ENCODE results near the gene ABCC6.
"Not testable (repeated sequence)": the region's sequence is repeated elsewhere in the genome, so short reads cannot be mapped to it uniquely, and the experiment has no call there.

Gene ABCC6

DNA sequence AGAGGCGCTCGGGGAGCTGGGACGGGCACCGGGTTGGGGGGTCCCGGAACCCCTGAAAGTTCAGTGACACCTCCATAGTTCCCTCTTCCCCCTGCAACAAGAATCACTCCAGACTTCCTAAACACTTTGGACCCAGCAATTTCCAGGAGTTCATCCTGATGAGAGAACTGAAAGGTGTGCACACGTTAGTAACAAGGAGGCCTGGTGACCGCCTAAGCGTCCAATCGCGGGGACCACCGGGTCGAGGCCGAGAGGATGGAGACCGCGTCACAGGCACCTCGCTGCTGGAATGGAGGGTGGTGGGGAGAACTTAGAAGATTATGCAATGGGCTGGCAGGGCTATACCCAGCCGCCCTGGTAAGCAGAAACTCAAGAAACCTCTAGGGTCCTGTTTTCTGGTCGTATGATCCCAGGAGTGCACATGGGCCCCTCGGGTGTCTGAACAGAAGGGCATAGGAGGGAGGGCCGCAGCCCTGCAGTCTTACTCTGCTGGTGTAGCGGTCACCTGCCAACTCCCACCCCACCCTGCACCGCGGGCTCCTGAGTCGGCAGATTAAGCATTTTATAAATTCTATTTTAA, 458 bp upstream of the ABCC6 start:
- not testable (repeated sequence) for DNase-seq (ENCODE audit: low spot score)

- DNase-seq (ENCODE audit: low spot score) = not testable (repeated sequence)
Measured at GRCh38 chr16:16221382-16221781, 1.9 kb downstream of the ABCC6 start.

GRCh38 chr16:16220449-16220848, 2.8 kb downstream of the ABCC6 start:
- not testable (repeated sequence) for DNase-seq (ENCODE audit: low spot score)

DNA sequence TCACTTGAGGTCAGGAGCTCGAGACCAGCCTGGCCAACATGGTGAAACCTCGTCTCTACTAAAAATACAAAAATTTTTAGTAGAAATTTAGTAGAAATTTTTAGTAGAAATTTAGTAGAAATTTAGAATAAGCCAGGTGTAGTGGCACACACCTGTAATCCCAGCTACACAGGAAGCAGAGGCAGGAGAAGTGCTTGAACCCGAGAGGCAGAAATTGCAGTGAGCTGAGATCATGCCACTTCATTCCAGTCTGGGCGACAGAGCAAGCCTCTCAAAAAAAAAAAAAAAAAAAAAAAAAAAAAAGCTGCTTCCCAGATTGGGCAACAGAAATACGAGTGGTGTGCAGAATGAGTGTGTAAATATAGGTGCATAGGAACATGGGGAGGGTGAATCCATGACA, 4.5 kb downstream of the ABCC6 start:
- not testable (repeated sequence) for DNase-seq (ENCODE audit: low spot score)

DNA sequence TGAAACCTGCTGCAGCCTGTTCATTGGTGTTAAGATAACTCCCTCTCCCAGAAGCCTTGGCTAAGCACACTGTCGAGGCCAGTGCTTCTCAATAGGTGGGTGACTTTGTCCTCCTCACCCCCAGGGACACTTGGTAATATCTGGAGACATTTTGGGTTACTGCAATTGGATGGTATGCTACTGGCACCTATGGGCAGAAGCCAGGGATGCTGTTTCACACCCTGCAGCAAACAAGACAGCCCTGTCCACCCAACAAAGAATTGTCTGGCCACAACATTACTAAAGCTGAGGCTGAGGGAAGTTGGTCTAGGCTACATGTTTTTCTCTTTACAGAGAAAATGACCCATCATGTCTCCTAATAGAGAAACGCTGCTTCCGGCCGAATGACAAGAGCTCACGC, 4.9 kb downstream of the ABCC6 start:
- DNase-seq (ENCODE audit: low spot score) = not testable (repeated sequence)

DNA sequence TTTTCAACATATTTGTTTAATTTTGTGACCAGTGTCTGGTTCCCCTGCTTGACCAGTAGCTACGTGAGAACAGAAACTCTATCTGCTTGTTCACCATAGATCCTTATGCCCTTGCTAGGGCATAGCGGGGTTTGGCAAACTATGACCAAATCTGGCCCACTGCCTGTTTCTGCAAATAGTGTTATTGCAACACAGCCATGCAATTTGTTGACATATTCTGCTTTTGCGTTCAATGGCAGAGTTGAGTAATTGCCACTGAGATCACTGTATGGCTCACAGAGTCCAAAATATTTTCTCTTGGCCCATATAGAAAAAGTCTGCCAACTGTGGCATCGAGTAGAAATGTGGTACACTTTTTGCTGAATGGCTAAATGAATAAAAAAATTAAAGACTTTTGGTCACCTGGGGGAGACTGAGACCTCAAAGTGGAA, 9.4 kb downstream of the ABCC6 start:
- DNase-seq (ENCODE audit: low spot score) = not testable (repeated sequence)

DNA sequence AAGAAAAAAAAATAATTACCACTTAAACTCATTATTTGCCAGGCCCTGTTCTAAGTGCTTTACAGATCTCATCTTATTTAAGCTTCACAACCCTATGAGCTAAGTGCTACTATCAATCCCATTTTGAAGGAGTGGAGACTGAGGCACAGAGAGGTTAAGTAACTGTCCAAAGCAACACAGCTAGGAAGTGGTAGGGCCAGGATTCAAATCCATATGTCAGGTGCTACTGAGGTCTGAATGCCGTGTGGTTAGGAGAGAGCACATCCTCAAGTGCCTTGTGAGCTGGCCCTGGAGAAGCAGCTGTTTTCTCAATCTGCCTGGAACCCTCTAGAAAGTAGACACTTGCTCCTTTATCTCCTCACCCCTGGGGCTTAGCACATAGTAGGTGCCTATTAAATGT, 11.9 kb downstream of the ABCC6 start:
- not testable (repeated sequence) for DNase-seq (ENCODE audit: low spot score)

- DNase-seq (ENCODE audit: low spot score) = not testable (repeated sequence)
Measured at GRCh38 chr16:16208461-16208860, 14.8 kb downstream of the ABCC6 start.

- DNase-seq (ENCODE audit: low spot score) = not testable (repeated sequence)
Measured at GRCh38 chr16:16207787-16208334, 15.4 kb downstream of the ABCC6 start.

DNA sequence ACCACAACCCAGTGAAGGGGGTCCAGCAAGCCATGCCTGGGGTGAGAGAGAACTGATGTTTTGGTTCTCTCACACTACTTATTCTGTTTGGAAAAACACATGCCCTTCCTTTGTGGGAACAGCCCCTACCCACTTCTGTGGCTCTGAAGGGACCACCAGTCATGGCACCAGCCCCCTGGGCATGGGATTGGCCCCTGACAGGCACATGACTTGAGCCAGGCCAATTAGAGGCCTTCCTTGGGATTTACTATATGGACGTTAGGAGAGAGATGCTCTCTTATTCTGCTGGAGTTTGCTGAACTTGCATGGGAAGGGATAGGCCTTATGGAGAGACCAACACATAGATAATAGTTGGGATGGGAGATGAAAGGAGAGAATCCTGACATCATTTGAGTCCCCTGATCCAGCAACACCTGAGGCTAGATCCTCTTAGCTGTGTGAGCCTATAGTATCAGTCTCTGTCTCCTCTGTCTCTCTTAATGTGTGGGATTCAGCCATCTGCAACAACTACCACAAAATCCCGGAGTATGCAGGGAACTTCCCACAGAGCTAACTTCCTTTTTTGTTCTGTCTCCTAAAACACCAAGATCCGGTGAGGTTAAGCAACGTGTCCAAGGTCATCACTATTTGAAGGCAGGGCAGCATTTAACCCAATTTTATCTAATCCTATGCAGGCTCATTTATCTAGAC, 16.1 kb downstream of the ABCC6 start:
- not testable (repeated sequence) for DNase-seq (ENCODE audit: low spot score)

DNA sequence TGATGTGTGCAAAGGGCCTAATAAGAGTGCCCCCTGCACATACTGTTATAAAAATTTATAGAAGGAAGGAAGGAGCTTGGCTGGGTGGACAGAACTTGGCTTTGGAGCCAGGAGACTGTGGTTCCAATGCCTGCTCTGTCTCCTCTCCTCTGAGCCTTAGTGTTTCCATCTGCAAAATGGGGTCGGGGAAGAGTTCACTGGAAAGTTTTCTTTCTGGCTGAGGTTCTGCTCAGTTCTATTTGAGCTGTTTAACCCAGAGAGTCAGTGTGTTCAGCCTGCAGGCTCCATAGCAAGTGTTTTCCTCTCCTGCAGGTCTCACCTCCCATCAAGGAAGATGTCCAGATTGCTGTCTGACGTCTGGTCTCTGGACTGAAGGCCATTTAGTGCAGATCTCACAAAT, 17.4 kb downstream of the ABCC6 start:
- not testable (repeated sequence) for DNase-seq (ENCODE audit: low spot score)

DNA sequence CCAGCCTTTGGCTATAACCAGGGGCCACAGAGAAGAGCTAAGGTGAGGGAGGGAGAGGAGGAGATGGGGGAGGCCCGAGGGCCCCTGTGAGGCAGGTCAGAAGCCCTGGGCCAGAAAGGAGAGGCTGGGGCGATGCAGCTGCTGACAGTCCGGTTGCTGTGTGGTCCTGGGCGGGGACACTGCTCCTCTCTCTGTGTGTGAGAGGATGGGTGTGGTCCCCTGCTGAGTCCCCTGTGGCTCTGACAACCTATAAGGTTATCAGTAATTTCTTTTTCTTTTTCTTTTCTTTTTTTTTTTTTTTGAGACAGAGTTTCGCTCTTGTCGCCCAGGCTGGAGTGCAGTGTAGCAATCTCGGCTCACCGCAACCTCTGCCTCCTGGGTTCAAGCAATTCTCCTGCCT, 18.7 kb downstream of the ABCC6 start:
- not testable (repeated sequence) for DNase-seq (ENCODE audit: low spot score)

DNA sequence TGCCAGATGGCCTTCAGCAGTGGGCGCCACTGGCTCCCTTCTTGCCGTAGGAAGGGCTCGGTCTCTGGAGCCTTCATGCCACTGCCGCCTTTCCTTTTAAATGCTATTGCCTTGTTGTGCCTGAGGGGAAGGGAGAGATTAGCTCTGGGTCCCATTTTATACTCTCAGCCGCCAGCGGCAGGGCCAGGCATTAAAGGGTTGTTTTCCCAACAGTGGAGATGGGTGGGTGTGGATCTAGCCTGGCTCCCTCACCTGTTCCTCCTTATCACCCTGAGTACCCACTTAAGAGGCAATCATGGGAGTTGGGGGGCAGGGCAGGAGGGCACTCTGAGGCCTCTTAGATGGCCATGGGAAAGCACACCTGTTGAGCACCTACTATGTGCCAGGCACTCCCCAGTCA, 19.8 kb downstream of the ABCC6 start:
- DNase-seq (ENCODE audit: low spot score) = not testable (repeated sequence)

DNA sequence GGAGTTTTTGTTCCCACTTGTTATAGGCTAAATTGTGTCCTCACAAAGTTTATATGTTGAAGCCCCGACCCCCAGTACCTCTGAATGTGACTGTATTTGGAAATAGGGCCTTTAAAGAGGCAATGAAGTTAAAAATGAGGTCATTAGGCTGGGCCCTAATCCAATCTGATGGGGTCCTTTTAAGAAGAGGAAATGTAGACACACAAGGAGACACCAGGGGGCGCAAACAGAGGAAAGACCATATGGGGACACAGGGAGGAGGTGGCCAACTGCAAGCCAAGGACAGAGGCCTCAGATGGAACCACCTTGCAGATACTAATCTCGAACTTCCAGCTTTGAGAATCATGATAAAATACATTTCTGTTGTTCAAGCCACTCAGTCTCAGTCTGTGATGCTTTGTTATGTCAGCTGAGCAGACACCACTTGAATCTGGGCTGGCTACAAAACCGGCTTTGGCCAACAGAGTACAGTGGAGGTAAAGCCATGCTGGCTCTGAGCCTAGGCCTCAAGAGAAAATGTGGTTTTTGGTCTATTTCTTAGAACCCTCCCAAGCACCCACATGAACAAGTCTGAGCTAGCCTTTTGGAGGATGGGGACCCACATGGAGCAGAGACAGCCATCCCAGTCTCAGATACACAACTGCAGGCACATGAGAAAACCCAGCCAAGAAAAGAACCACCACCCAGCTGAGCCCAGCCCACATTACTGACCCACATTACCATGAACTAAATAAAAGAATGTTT, 20.7 kb downstream of the ABCC6 start:
- not testable (repeated sequence) for DNase-seq (ENCODE audit: low spot score)

DNA sequence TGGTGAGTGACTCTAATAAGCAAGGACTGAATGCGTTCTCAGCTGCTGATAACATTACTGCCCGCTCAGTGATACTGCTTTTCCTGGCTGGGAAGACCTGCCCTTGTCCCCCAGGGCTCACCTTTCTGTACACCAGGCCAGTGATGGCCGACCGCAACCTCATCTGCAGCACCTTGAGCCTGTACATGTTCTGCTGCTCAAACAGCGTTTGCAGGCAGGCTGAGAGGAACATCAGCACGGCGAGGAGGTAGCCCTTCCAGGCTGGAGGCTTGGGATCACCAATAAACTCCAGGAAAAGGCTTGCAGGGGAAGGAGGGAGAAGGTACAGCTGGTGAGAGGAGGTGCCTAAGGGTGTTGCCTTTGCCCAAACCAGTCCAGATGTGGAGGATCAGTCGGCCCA, 21.4 kb downstream of the ABCC6 start:
- not testable (repeated sequence) for DNase-seq (ENCODE audit: low spot score)

DNA sequence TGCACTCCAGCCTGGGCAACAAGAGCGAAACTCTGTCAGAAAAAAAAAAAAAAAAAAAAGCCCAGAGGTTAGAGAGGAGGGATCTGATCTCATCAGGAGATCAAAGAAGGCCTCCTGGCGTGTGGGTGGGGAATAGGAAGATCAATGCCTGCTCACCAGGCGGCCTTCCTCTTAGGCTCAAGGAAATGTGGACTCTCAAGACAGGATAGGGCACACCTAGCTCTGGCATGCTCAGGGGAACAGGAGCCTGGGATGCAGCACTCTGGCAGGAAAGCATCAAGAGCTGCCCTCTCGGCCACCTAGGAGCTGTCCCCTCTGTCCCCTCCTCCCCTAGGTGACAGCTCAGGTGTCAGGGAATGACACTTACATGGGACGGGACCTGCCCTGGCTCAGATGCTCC, 22.9 kb downstream of the ABCC6 start:
- DNase-seq (ENCODE audit: low spot score) = not testable (repeated sequence)

DNA sequence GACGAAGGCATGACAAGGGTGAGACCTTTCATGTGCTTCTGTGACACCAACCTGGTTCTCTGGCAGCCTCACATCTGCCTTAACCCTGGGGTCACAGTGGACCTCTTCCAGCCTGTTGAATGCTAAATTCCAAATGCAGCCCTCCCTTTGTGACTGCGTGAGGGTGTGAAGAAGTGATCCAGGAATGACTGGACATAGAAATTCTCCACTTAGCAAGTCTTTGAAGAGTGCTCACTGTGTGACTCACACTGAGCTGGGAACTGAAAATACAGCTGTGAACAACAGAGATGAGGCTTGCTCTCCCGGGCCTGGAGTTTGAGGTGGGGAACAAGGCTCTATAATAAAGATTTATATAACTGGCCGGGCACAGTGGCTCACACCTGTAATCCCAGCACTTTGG, 23.9 kb downstream of the ABCC6 start:
- peak; percentile 44 for DNase-seq (ENCODE audit: low spot score)

- DNase-seq (ENCODE audit: low spot score) = no peak
Measured at GRCh38 chr16:16197966-16198365, 25.3 kb downstream of the ABCC6 start.

GRCh38 chr16:16197331-16197730, 26.0 kb downstream of the ABCC6 start:
- no peak for DNase-seq (ENCODE audit: low spot score)

DNA sequence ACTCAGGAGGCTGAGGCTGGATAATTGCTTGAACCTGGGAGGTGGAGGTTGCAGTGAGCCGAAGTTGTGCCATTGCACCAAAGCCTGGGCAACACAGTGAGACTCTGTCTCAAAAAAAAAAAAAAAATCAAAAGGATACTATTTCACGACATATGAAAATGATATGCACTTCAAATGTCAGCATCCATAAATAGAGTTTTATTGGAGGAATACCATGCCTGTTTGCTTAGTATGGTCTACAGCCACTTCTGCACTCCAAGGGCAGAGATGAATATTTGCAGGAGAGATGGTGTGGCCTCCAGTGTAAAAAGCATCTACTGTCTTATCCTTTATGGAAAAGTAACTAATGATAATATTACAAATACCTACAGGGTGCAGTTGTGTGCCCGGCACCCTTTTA, 27.2 kb downstream of the ABCC6 start:
- DNase-seq (ENCODE audit: low spot score) = no peak

DNA sequence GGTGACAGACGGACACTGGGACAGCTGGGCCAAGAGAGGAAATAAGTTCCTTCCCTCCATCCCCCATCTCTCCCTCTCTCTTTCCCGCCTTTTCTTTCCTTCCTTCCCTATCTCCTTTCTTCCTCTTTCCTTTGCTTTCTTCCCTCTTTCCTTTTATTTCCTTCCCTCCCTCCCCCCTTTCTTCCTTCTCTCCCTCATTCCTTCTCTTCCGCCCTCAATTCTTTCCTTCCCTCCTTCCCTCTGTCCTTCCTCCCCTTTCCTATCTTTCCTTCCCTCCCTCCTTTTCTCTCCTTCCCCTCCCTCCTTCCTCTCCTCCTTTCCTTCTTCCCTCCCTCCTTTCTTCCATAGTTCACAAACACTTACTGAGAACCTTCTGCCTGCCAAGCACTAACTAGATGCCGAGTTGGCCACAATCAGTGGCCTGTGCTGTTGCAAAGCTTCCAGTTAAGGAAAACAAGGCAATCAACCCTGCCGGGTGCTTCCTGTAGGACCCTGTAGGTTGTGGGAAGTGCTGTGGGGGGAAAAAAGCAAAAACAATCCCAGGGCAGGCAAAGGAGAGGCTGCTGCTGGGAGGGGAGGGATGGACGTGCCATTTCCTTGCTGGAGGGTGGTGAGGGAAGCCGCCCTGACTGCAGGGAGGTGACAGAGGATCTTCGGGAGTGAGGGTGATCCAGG, 31.7 kb downstream of the ABCC6 start:
- no peak for DNase-seq (ENCODE audit: low spot score)

GRCh38 chr16:16190966-16191365, 32.3 kb downstream of the ABCC6 start:
- not testable (repeated sequence) for DNase-seq (ENCODE audit: low spot score)
